DOHH2 (cell line): ENCODE data around the gene SYT6.

ENCODE experiments used
- H3F3A ChIP-seq: fragments of 200-600 bp; sonication (generic), shearing (Covaris generic); 2 replicates; pipeline ENCODE4 v1.6.0; 2016; ENCODE audit warnings: antibody characterized with exemption, mild to moderate bottlenecking; ENCODE audit not compliant: control insufficient read depth, insufficient read depth
- H3K27ac ChIP-seq: fragments of 200-600 bp; sonication (generic); 2 replicates; pipeline ENCODE4 v1.5.1; 2014; ENCODE audit warnings: low read depth, mild to moderate bottlenecking, low read length, moderate library complexity
- H3K27me3 ChIP-seq: fragments of 200-600 bp; sonication (generic); 2 replicates; pipeline ENCODE4 v1.6.1; 2014; ENCODE audit warnings: mild to moderate bottlenecking, low read length, mixed read lengths; ENCODE audit not compliant: control insufficient read depth
- H3K36me3 ChIP-seq: fragments of 200-600 bp; sonication (generic); 2 replicates; pipeline ENCODE4 v1.6.1; 2014; ENCODE audit warnings: mild to moderate bottlenecking, low read length, moderate library complexity, mixed read lengths; ENCODE audit not compliant: control insufficient read depth
- H3K4me1 ChIP-seq: fragments of 200-600 bp; sonication (generic); 2 replicates; pipeline ENCODE4 v1.6.1; 2014; ENCODE audit warnings: mild to moderate bottlenecking, low read length, mixed read lengths; ENCODE audit not compliant: control insufficient read depth
- H3K4me2 ChIP-seq: fragments of 200-600 bp; sonication (generic); 2 replicates; pipeline ENCODE4 v1.6.0; 2014; ENCODE audit warnings: mild to moderate bottlenecking, low read length, moderate library complexity
- H3K4me3 ChIP-seq: fragments of 200-600 bp; sonication (generic); 2 replicates; pipeline ENCODE4 v1.5.1; 2014; ENCODE audit warnings: mild to moderate bottlenecking, low read length, mixed read lengths
- H3K79me2 ChIP-seq: fragments of 200-600 bp; sonication (generic); 2 replicates; pipeline ENCODE4 v1.6.1; 2014; ENCODE audit warnings: mild to moderate bottlenecking, low read length, mixed read lengths; ENCODE audit not compliant: control insufficient read depth
- H3K9me2 ChIP-seq: fragments of 200-600 bp; sonication (generic); replicated peaks from 2 replicates; pipeline ENCODE4 v1.6.1; 2014; ENCODE audit warnings: mild to moderate bottlenecking, low read length, mixed read lengths; ENCODE audit not compliant: control insufficient read depth
- H3K9me3 ChIP-seq: fragments of 200-600 bp; sonication (generic); 2 replicates; pipeline ENCODE4 v1.6.1; 2014; ENCODE audit warnings: antibody characterized with exemption, low read length, mixed read lengths; ENCODE audit not compliant: control insufficient read depth, insufficient read depth
- H4K20me1 ChIP-seq: fragments of 200-600 bp; sonication (generic); 2 replicates; pipeline ENCODE4 v1.6.0; 2014; ENCODE audit warnings: low read depth, mild to moderate bottlenecking, antibody characterized with exemption, low read length, moderate library complexity; ENCODE audit not compliant: control insufficient read depth, insufficient read depth
- CTCF ChIP-seq: fragments of 200-600 bp; sonication (generic); IDR thresholded peaks from one replicate; pipeline ENCODE4 v1.5.1; 2014; ENCODE audit warnings: antibody characterized with exemption, mild to moderate bottlenecking, low read depth, low read length; ENCODE audit not compliant: poor library complexity, severe bottlenecking
- EZH2phosphoT487 ChIP-seq: fragments of 200-600 bp; sonication (generic); IDR thresholded peaks from 2 replicates; pipeline ENCODE4 v1.6.1; 2017; ENCODE audit warnings: borderline replicate concordance, mild to moderate bottlenecking, antibody characterized with exemption, low read length, moderate library complexity, mixed read lengths

SYT6 gene

GRCh38 chr1:114043054-114043453 is 110.6 kb downstream of the SYT6 start:
- Histone ChIP-seq H3F3A (no peaks in the 10 kb centered on the region), H3K27ac (no peak overlapping the region), H3K4me2 (no peak overlapping the region), H3K79me2 (no peaks in the 10 kb centered on the region), H3K4me1 (no peaks in the 10 kb centered on the region), H3K27me3 (peaks cover 4% of the 10 kb centered on the region; the same call in 1 of the 2 replicates), H3K4me3 (no peak overlapping the region), H3K36me3 (no peaks in the 10 kb centered on the region), H3K9me3 (no peaks in the 10 kb centered on the region), H4K20me1 (no peaks in the 10 kb centered on the region), H3K9me2 (no peaks in the 10 kb centered on the region)
- no peak for TF ChIP-seq EZH2phosphoT487
- TF ChIP-seq CTCF = no peak

DNA sequence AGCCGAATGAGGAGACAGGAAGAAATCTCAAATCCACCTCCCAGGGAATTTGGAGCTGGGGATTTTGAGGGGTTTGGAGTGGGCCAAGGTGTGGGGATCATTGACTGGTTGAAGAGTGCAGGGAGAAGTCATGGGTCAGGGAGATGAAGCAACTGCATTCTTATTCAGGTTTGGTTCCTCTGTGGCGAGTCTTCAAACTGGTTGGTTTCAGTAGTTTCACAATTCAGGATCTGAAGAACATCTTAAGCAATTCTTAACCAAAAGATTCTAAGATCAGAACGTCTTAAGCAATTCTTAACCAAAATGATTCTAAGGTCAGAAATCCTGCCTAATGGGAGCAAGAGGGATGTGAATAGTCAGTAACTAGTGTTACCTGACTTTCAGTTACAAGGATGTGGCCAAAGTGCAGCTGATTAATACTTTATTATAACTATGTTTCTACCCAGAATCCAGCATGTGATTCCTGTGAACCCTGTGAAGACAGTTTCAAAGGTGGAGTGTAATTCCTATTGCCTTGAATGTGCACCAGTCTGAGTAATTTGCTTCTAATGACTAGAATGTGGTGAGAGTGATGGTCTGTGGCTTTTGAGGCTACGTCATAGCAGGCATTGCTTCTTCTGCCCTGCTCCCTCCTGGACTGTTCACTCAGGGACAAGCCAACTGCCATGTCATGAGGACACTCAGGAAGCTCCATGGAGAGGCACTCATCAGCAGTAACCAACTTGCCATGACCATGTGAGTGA is 113.2 kb downstream of the SYT6 start:
- H3K4me2 ChIP-seq = no peak overlapping the region

More for the DNA sequence above, 113.2 kb downstream of the SYT6 start:
- Histone ChIP-seq H3K4me3 (no peak overlapping the region), H3K9me2 (no peaks in the 10 kb centered on the region), H3K27me3 (peaks cover 4% of the 10 kb centered on the region; the same call in 1 of the 2 replicates), H3K9me3 (no peaks in the 10 kb centered on the region), H3K27ac (no peak overlapping the region), H3K79me2 (no peaks in the 10 kb centered on the region), H3K4me1 (no peaks in the 10 kb centered on the region), H3F3A (no peaks in the 10 kb centered on the region), H3K36me3 (no peaks in the 10 kb centered on the region), H4K20me1 (no peaks in the 10 kb centered on the region)
- TF ChIP-seq EZH2phosphoT487 (no peak), CTCF (no peak)
